ENCODE results near the gene FOXL2. TPM values are rescaled to one million over a fixed set of nuclear protein-coding genes. Genes with fewer than 3 reads are reported as not detected.

FOXL2 gene
- total RNA-seq, 1 donor from 2014 or later = not detected

- no peaks in the 10 kb centered on the region for H3K36me3 Mint-ChIP-seq (ENCODE audit: low read depth)
- intact Hi-C loops (cut with micrococcal nuclease) = no loop called here
- peak overlapping the region; percentile 33 for H3K4me3 Mint-ChIP-seq
Observed at GRCh38 chr3:138942861-138943623, 3.9 kb downstream of the FOXL2 start.

GRCh38 chr3:138942271-138942670 lies 4.7 kb downstream of the FOXL2 start:
- Mint-ChIP-seq H3K4me1 (ENCODE audit: low read depth) (peaks cover 26% of the 10 kb centered on the region), H3K9me3 (no peaks in the 10 kb centered on the region), H3K36me3 (ENCODE audit: low read depth) (no peaks in the 10 kb centered on the region), H3K4me3 (no peak overlapping the region), H3K27me3 (ENCODE audit: insufficient read depth) (peaks cover 81% of the 10 kb centered on the region), H3K27ac (no peak overlapping the region)
- DNase-seq (ENCODE audit: low spot score) = no peak
- intact Hi-C loops (cut with micrococcal nuclease) = no loop called here

More at GRCh38 chr3:138942861-138943623, 3.9 kb downstream of the FOXL2 start:
- Mint-ChIP-seq H3K9me3 (no peaks in the 10 kb centered on the region), H3K27me3 (ENCODE audit: insufficient read depth) (peaks cover 83% of the 10 kb centered on the region), H3K4me1 (ENCODE audit: low read depth) (peaks cover 22% of the 10 kb centered on the region), H3K27ac (no peak overlapping the region)
- DNase-seq (ENCODE audit: low spot score) = no peak

GRCh38 chr3:138941259-138941885 lies 5.6 kb downstream of the FOXL2 start:
- Mint-ChIP-seq H3K9me3 (no peaks in the 10 kb centered on the region), H3K36me3 (ENCODE audit: low read depth) (no peaks in the 10 kb centered on the region), H3K27me3 (ENCODE audit: insufficient read depth) (peaks cover 83% of the 10 kb centered on the region), H3K4me1 (ENCODE audit: low read depth) (peaks cover 35% of the 10 kb centered on the region), H3K27ac (no peak overlapping the region), H3K4me3 (no peak overlapping the region)
- DNase-seq (ENCODE audit: low spot score) = no peak
- intact Hi-C loops (cut with micrococcal nuclease) = loop anchor here (1.0 kb wide), 1 partner anchor 388 kb away; no protein-coding TSS in a partner anchor

- DNase-seq (ENCODE audit: low spot score) = no peak
- H3K27me3 Mint-ChIP-seq (ENCODE audit: insufficient read depth) = peaks cover 88% of the 10 kb centered on the region
- intact Hi-C loops (cut with micrococcal nuclease) = no loop called here
- no peak overlapping the region for H3K4me3 Mint-ChIP-seq
- no peaks in the 10 kb centered on the region for H3K36me3 Mint-ChIP-seq (ENCODE audit: low read depth)
- peaks cover 37% of the 10 kb centered on the region for H3K4me1 Mint-ChIP-seq (ENCODE audit: low read depth)
- no peak overlapping the region for H3K27ac Mint-ChIP-seq
- no peaks in the 10 kb centered on the region for H3K9me3 Mint-ChIP-seq
Observed at GRCh38 chr3:138940446-138940845, 6.5 kb downstream of the FOXL2 start.

- Mint-ChIP-seq H3K36me3 (ENCODE audit: low read depth) (no peaks in the 10 kb centered on the region), H3K27ac (no peak overlapping the region), H3K27me3 (ENCODE audit: insufficient read depth) (peaks cover 87% of the 10 kb centered on the region), H3K4me3 (no peak overlapping the region), H3K9me3 (no peaks in the 10 kb centered on the region), H3K4me1 (ENCODE audit: low read depth) (peaks cover 29% of the 10 kb centered on the region)
- intact Hi-C loops (cut with micrococcal nuclease) = no loop called here
- DNase-seq (ENCODE audit: low spot score) = no peak
Observed at GRCh38 chr3:138939561-138940241, 7.2 kb downstream of the FOXL2 start.

- Mint-ChIP-seq H3K36me3 (ENCODE audit: low read depth) (no peaks in the 10 kb centered on the region), H3K4me3 (no peak overlapping the region), H3K27me3 (ENCODE audit: insufficient read depth) (peaks cover 85% of the 10 kb centered on the region), H3K9me3 (no peaks in the 10 kb centered on the region), H3K4me1 (ENCODE audit: low read depth) (peaks cover 23% of the 10 kb centered on the region), H3K27ac (no peak overlapping the region)
- no peak for DNase-seq (ENCODE audit: low spot score)
- intact Hi-C loops (cut with micrococcal nuclease) = no loop called here
Observed at GRCh38 chr3:138938877-138939560, 7.9 kb downstream of the FOXL2 start.

GRCh38 chr3:138938056-138938876 lies 8.7 kb downstream of the FOXL2 start:
- peak overlapping the region; percentile 12 for H3K27ac Mint-ChIP-seq
- DNase-seq (ENCODE audit: low spot score) = no peak
- intact Hi-C loops (cut with micrococcal nuclease) = no loop called here
- H3K9me3 Mint-ChIP-seq = no peaks in the 10 kb centered on the region
- peaks cover 15% of the 10 kb centered on the region for H3K4me1 Mint-ChIP-seq (ENCODE audit: low read depth)
- H3K27me3 Mint-ChIP-seq (ENCODE audit: insufficient read depth) = peaks cover 78% of the 10 kb centered on the region
- H3K4me3 Mint-ChIP-seq = no peak overlapping the region
- no peaks in the 10 kb centered on the region for H3K36me3 Mint-ChIP-seq (ENCODE audit: low read depth)

- H3K27ac Mint-ChIP-seq = peak overlapping the region; percentile 12
- no peak for DNase-seq (ENCODE audit: low spot score)
- H3K36me3 Mint-ChIP-seq (ENCODE audit: low read depth) = no peaks in the 10 kb centered on the region
- peaks cover 15% of the 10 kb centered on the region for H3K4me1 Mint-ChIP-seq (ENCODE audit: low read depth)
- peaks cover 75% of the 10 kb centered on the region for H3K27me3 Mint-ChIP-seq (ENCODE audit: insufficient read depth)
- H3K4me3 Mint-ChIP-seq = peak overlapping the region; percentile 12
- intact Hi-C loops (cut with micrococcal nuclease) = loop anchor here (2.0 kb wide), 1 partner anchor 13 kb away; no protein-coding TSS in a partner anchor
- H3K9me3 Mint-ChIP-seq = no peaks in the 10 kb centered on the region
Observed at GRCh38 chr3:138937690-138938055, 9.3 kb downstream of the FOXL2 start.

- Mint-ChIP-seq H3K9me3 (no peaks in the 10 kb centered on the region), H3K27ac (peak overlapping the region; percentile 18), H3K4me3 (peak overlapping the region; percentile 62), H3K27me3 (ENCODE audit: insufficient read depth) (peaks cover 71% of the 10 kb centered on the region), H3K36me3 (ENCODE audit: low read depth) (no peaks in the 10 kb centered on the region), H3K4me1 (ENCODE audit: low read depth) (peaks cover 15% of the 10 kb centered on the region)
- intact Hi-C loops (cut with micrococcal nuclease) = loop anchor here (1.0 to 2.0 kb wide), 3 partner anchors 7 to 392 kb away; no protein-coding TSS in a partner anchor
- DNase-seq (ENCODE audit: low spot score) = no peak
Observed at GRCh38 chr3:138936741-138937689, 9.9 kb downstream of the FOXL2 start.

GRCh38 chr3:138935863-138936740 lies 10.8 kb downstream of the FOXL2 start:
- Mint-ChIP-seq H3K9me3 (no peaks in the 10 kb centered on the region), H3K36me3 (ENCODE audit: low read depth) (no peaks in the 10 kb centered on the region), H3K27ac (peak overlapping the region; percentile 68), H3K4me3 (peak overlapping the region; percentile 62), H3K27me3 (ENCODE audit: insufficient read depth) (peaks cover 62% of the 10 kb centered on the region), H3K4me1 (ENCODE audit: low read depth) (peaks cover 15% of the 10 kb centered on the region)
- peak; percentile 51 for DNase-seq (ENCODE audit: low spot score)
- intact Hi-C loops (cut with micrococcal nuclease) = loop anchor here (1.0 to 2.0 kb wide), 3 partner anchors 8 to 393 kb away; no protein-coding TSS in a partner anchor
